Glutamatergic neuron (in vitro differentiated cells): ENCODE data around the gene WDR59. TPM values are rescaled to one million over a fixed set of nuclear protein-coding genes. Genes with fewer than 3 reads are reported as not detected.
"Not testable (repeated sequence)": the region's sequence is repeated elsewhere in the genome, so short reads cannot be mapped to it uniquely, and the experiment has no call there.

Experiments
- DNase-seq: peaks from one replicate; pipeline ENCODE4 v3.0.0; 2022
- H3K27ac Mint-ChIP-seq: one replicate; pipeline ENCODE4 v1.8.0; 2020; ENCODE audit warnings: mild to moderate bottlenecking, mixed read lengths, inconsistent platforms; ENCODE audit not compliant: unreplicated experiment
- H3K27me3 Mint-ChIP-seq: one replicate; pipeline ENCODE4 v1.8.0; 2020; ENCODE audit warnings: mild to moderate bottlenecking, moderate library complexity, mixed read lengths, inconsistent platforms; ENCODE audit not compliant: unreplicated experiment
- H3K36me3 Mint-ChIP-seq: one replicate; pipeline ENCODE4 v1.8.0; 2020; ENCODE audit warnings: mild to moderate bottlenecking, mixed read lengths, inconsistent platforms; ENCODE audit not compliant: unreplicated experiment
- H3K4me1 Mint-ChIP-seq: one replicate; pipeline ENCODE4 v1.8.0; 2020; ENCODE audit warnings: mild to moderate bottlenecking, low read depth, mixed read lengths, inconsistent platforms; ENCODE audit not compliant: unreplicated experiment
- H3K4me3 Mint-ChIP-seq: one replicate; pipeline ENCODE4 v1.8.0; 2020; ENCODE audit warnings: mild to moderate bottlenecking, mixed read lengths, inconsistent platforms; ENCODE audit not compliant: unreplicated experiment
- H3K9me3 Mint-ChIP-seq: one replicate; pipeline ENCODE4 v1.8.0; 2020; ENCODE audit warnings: mild to moderate bottlenecking, moderate library complexity, mixed read lengths, inconsistent platforms; ENCODE audit not compliant: unreplicated experiment
- total RNA-seq: library from RNA; stranded (reverse); fragmentation: NEBNext Ultra II Directional; extraction: Animal tissue kit (Norgen Biotek cat#: 25700); gene quantifications from one replicate; pipeline ENCODE4 v1.2.1, GENCODE V29; 2021; ENCODE audit not compliant: unreplicated experiment
- TF ChIP-seq, protein P1 (sequence below): fragments of 200-600 bp; sonication (generic); IDR thresholded peaks from one replicate; pipeline ENCODE4 v1.5.0; 2021; ENCODE audit not compliant: partially characterized antibody, unreplicated experiment

WDR59 gene
- total RNA-seq, 1 donor from 2014 or later, result 65.9 TPM

DNA sequence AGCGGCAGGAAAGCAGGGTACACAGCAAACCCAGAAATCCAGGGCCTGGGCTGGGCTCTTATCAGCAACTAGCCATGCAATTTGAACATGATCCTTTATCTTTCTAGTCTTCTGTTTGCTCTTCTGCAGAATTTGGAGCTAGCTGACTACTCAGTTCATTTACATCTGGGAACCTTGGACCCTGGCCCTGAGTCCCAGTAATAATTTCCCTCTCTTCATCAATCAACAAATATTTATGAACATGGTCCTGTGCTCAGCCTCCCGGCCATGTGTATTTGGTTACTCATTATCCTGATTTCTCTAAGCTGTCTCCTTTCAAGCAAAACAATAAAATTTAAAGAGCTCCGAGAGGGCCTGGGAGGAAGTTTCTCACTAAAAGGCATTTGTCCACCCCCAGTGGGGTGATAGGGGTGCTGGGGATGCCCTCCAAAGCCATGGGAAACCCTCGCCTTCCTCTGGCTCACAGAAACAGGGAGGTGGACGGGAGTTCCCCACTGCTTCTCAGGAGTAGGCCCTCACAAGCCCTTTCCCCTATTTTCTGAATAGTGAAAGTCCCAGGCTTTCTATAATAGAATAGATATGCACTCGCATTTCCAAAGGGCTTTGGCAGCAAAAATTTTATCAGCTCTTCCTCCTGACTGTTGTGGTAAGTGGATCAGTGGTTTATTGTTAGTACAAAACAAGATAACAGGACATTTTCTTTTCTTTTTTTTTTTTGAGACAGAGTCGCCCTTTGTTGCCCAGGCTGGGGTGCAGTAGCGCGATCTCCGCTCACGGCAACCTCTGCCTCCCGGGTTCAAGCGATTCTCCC, 6.9 kb upstream of the WDR59 start:
- TF ChIP-seq, protein P1, sequence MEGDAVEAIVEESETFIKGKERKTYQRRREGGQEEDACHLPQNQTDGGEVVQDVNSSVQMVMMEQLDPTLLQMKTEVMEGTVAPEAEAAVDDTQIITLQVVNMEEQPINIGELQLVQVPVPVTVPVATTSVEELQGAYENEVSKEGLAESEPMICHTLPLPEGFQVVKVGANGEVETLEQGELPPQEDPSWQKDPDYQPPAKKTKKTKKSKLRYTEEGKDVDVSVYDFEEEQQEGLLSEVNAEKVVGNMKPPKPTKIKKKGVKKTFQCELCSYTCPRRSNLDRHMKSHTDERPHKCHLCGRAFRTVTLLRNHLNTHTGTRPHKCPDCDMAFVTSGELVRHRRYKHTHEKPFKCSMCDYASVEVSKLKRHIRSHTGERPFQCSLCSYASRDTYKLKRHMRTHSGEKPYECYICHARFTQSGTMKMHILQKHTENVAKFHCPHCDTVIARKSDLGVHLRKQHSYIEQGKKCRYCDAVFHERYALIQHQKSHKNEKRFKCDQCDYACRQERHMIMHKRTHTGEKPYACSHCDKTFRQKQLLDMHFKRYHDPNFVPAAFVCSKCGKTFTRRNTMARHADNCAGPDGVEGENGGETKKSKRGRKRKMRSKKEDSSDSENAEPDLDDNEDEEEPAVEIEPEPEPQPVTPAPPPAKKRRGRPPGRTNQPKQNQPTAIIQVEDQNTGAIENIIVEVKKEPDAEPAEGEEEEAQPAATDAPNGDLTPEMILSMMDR, result no peak
- no peaks in the 10 kb centered on the region for H3K4me1 Mint-ChIP-seq
- H3K27ac Mint-ChIP-seq, result no peak overlapping the region
- no peaks in the 10 kb centered on the region for H3K36me3 Mint-ChIP-seq
- peaks cover 2% of the 10 kb centered on the region for H3K9me3 Mint-ChIP-seq
- H3K4me3 Mint-ChIP-seq, result no peak overlapping the region
- DNase-seq, result no peak
- no peaks in the 10 kb centered on the region for H3K27me3 Mint-ChIP-seq

GRCh38 chr16:74991268-74991592, 6.3 kb upstream of the WDR59 start:
- no peak for DNase-seq
- no peaks in the 10 kb centered on the region for H3K4me1 Mint-ChIP-seq
- no peak overlapping the region for H3K4me3 Mint-ChIP-seq
- H3K27ac Mint-ChIP-seq, result no peak overlapping the region
- H3K36me3 Mint-ChIP-seq, result no peaks in the 10 kb centered on the region
- H3K9me3 Mint-ChIP-seq, result peaks cover 2% of the 10 kb centered on the region
- TF ChIP-seq, protein P1, result no peak
- no peaks in the 10 kb centered on the region for H3K27me3 Mint-ChIP-seq

- H3K36me3 Mint-ChIP-seq, result no peaks in the 10 kb centered on the region
- H3K4me1 Mint-ChIP-seq, result no peaks in the 10 kb centered on the region
- H3K4me3 Mint-ChIP-seq, result no peak overlapping the region
- TF ChIP-seq, protein P1, result no peak
- H3K27ac Mint-ChIP-seq, result no peak overlapping the region
- H3K9me3 Mint-ChIP-seq, result peaks cover 2% of the 10 kb centered on the region
- DNase-seq, result no peak
- H3K27me3 Mint-ChIP-seq, result no peaks in the 10 kb centered on the region
These were observed 5.9 kb upstream of the WDR59 start for GRCh38 chr16:74990832-74991231.

DNA sequence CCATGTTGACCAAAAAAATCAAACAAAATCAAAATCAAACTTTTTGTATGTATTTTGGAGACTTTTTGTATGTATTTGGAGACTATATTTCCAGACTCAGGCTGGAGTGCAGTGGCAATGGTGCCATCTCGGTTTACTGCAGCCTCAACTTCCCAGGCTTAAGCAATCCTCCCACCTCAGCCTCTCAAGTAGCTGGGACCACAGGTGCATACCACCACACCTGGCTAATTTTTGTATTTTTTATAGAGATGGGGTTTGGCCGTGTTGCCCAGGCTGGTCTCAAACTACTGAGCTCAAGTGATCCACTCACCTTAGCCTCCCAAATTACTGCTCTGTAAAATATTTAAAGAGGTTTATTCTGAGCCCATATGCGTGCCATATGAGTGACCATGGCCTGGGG, 4.9 kb upstream of the WDR59 start:
- H3K27ac Mint-ChIP-seq, H3K4me3 Mint-ChIP-seq, H3K4me1 Mint-ChIP-seq, H3K36me3 Mint-ChIP-seq, H3K27me3 Mint-ChIP-seq, DNase-seq, H3K9me3 Mint-ChIP-seq: not testable (repeated sequence)

DNA sequence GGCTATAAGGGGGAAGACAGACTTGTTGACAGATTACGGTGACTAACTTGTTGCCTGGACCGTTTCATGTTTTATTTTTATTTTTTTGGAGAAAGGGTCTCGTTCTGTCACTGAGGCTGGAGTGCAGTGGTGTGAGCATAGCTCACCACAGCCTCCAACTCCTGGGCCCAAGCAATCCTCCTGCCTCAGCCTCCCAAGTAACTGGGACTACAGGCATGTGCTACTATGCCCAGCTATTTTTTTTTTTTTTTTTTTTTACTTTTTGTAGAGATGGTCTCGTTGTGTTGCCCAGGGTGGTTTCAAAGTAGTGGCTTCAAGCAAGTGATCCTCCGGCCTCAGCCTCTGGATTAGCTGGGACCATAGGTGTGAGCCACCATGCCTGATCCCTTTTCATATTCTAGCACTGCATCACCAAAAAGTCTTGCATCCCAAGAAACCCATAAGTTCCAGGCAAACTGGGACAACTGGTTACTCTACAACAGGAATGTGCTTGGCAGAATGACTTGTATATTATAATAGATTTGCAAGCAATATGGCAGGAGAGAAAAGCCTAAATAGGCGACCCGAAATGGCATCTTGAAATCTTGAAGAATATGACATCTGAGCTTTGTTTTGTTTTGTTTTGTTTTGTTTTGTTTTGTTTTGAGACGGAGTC, 2.2 kb upstream of the WDR59 start:
- H3K27ac Mint-ChIP-seq, result no peak overlapping the region
- H3K9me3 Mint-ChIP-seq, result peaks cover 2% of the 10 kb centered on the region
- no peak for DNase-seq
- H3K4me1 Mint-ChIP-seq, result peaks cover 1% of the 10 kb centered on the region
- no peaks in the 10 kb centered on the region for H3K36me3 Mint-ChIP-seq
- TF ChIP-seq, protein P1, result no peak
- no peaks in the 10 kb centered on the region for H3K27me3 Mint-ChIP-seq
- H3K4me3 Mint-ChIP-seq, result no peak overlapping the region
